ENCODE measurements around the gene HENMT1.

Gene HENMT1

GRCh38 chr1:108615544-108615943 is 45.3 kb downstream of the HENMT1 start:
- H3K4me1 ChIP-seq (ENCODE audit: control insufficient read depth, insufficient read depth, low read depth, low read length), result no peaks in the 10 kb centered on the region
- no peak overlapping the region for H3K9ac ChIP-seq (ENCODE audit: low read length)
- no peak overlapping the region for H2AK5ac ChIP-seq (ENCODE audit: low read length, severe bottlenecking)
- no peak overlapping the region for H3K18ac ChIP-seq (ENCODE audit: low read depth in 1 of 2, low read length in 2 of 2)
- no peak overlapping the region for H3K4me3 ChIP-seq (ENCODE audit: insufficient read depth in 1 of 2, low read depth in 1 of 2, low read length in 2 of 2)
- no peak overlapping the region for H3K14ac ChIP-seq (ENCODE audit: low read length in 2 of 2)
- no peaks in the 10 kb centered on the region for H3K27me3 ChIP-seq (ENCODE audit: control insufficient read depth in 1 of 2, insufficient read depth in 1 of 2, low read length in 2 of 2)
- no peak overlapping the region for H3K4ac ChIP-seq (ENCODE audit: low read depth in 1 of 2, low read length in 2 of 2)
- no peak overlapping the region for H2AFZ ChIP-seq (ENCODE audit: low read depth, low read length)
- no peak overlapping the region for H3K23ac ChIP-seq (ENCODE audit: low read length in 2 of 2)
- no peak overlapping the region for H3K27ac ChIP-seq (ENCODE audit: low read length, poor library complexity, severe bottlenecking)
- H3K4me2 ChIP-seq (ENCODE audit: low read length, poor library complexity, severe bottlenecking), result no peak overlapping the region
- H2BK120ac ChIP-seq (ENCODE audit: low read depth, low read length), result no peak overlapping the region
- no peaks in the 10 kb centered on the region for H3K79me1 ChIP-seq (replicated peaks; ENCODE audit: low read length, poor library complexity, severe bottlenecking)
- no peak for DNase-seq
- no peak overlapping the region for H2BK15ac ChIP-seq (ENCODE audit: low read depth, poor library complexity, severe bottlenecking)
- H4K8ac ChIP-seq (ENCODE audit: low read length), result no peak overlapping the region
- no peak overlapping the region for H4K91ac ChIP-seq (ENCODE audit: low read length)
- H2BK12ac ChIP-seq (ENCODE audit: low read length in 2 of 2), result no peak overlapping the region
- no peak overlapping the region for H2BK5ac ChIP-seq (ENCODE audit: low read depth, low read length, poor library complexity, severe bottlenecking)
- H3K36me3 ChIP-seq (ENCODE audit: control insufficient read depth in 1 of 2, insufficient read depth in 2 of 2, low read depth in 1 of 2, low read length in 2 of 2), result peaks cover 0 to 17% of the 10 kb centered on the region in 2 experiments
- H3K9me3 ChIP-seq (ENCODE audit: control insufficient read depth, low read length), result no peaks in the 10 kb centered on the region
- 100% methylated on average over 1 of the region's 2 CpGs for WGBS

DNA sequence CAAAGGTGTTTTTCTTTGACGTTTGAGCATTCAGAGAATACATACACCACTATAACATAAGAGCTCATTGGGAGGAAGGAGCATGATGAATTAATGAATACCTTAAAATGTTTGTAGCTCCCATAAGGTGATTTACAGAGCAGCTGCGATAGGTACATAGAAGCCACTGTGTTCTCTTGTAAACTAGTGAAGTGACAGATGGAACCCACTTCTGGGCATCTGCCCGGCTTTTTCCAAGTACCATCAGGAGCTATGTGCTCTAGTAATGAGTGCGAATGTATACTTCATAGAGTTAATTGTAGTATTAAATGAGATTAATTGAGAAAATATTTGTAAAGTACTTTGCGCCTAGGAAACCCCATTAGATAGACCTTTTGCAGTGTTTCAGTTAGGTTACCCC is 48.4 kb downstream of the HENMT1 start:
- Histone ChIP-seq H3K23ac (ENCODE audit: low read length in 2 of 2) (no peak overlapping the region), H2BK15ac (ENCODE audit: low read depth, poor library complexity, severe bottlenecking) (no peak overlapping the region), H2BK120ac (ENCODE audit: low read depth, low read length) (no peak overlapping the region), H4K8ac (ENCODE audit: low read length) (no peak overlapping the region), H2BK12ac (ENCODE audit: low read length in 2 of 2) (no peak overlapping the region), H3K4me3 (ENCODE audit: insufficient read depth in 1 of 2, low read depth in 1 of 2, low read length in 2 of 2) (no peak overlapping the region), H3K9ac (ENCODE audit: low read length) (no peak overlapping the region), H2AFZ (ENCODE audit: low read depth, low read length) (no peak overlapping the region), H2BK5ac (ENCODE audit: low read depth, low read length, poor library complexity, severe bottlenecking) (no peak overlapping the region), H3K4ac (ENCODE audit: low read depth in 1 of 2, low read length in 2 of 2) (no peak overlapping the region), H4K91ac (ENCODE audit: low read length) (no peak overlapping the region), H2AK5ac (ENCODE audit: low read length, severe bottlenecking) (no peak overlapping the region), H3K18ac (ENCODE audit: low read depth in 1 of 2, low read length in 2 of 2) (no peak overlapping the region), H3K4me2 (ENCODE audit: low read length, poor library complexity, severe bottlenecking) (no peak overlapping the region), H3K27me3 (ENCODE audit: control insufficient read depth in 1 of 2, insufficient read depth in 1 of 2, low read length in 2 of 2) (no peaks in the 10 kb centered on the region), H3K79me1 (replicated peaks; ENCODE audit: low read length, poor library complexity, severe bottlenecking) (no peaks in the 10 kb centered on the region), H3K9me3 (ENCODE audit: control insufficient read depth, low read length) (no peaks in the 10 kb centered on the region), H3K27ac (ENCODE audit: low read length, poor library complexity, severe bottlenecking) (no peak overlapping the region), H3K4me1 (ENCODE audit: control insufficient read depth, insufficient read depth, low read depth, low read length) (peaks cover 2% of the 10 kb centered on the region), H3K36me3 (ENCODE audit: control insufficient read depth in 1 of 2, insufficient read depth in 2 of 2, low read depth in 1 of 2, low read length in 2 of 2) (peaks cover 0 to 17% of the 10 kb centered on the region in 2 experiments), H3K14ac (ENCODE audit: low read length in 2 of 2) (no peak overlapping the region)
- 96% methylated on average over 4 of the region's 5 CpGs for whole genome bisulfite sequencing
- DNase-seq, result no peak

DNA sequence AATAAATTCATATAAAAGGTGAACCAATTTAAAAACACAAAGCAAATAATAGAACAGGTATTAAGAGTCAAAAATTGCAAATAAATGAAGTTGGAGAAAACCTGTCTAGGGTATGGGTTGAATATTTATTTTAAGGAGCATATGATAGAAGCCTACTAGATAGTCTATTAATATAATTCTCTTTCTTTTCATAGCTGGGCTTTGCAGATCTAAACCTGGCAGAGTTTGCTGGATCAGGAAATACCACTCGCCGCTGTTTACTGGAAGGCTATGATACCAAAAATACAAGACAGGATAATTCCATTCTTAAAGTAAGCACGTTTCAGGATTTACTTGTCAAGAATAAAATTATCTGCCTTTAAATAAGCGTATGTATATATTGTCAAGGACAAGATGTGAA is 48.9 kb downstream of the HENMT1 start:
- no peak overlapping the region for H2BK120ac ChIP-seq (ENCODE audit: low read depth, low read length)
- H3K27me3 ChIP-seq (ENCODE audit: control insufficient read depth in 1 of 2, insufficient read depth in 1 of 2, low read length in 2 of 2), result no peaks in the 10 kb centered on the region
- no peak overlapping the region for H3K27ac ChIP-seq (ENCODE audit: low read length, poor library complexity, severe bottlenecking)
- H2BK15ac ChIP-seq (ENCODE audit: low read depth, poor library complexity, severe bottlenecking), result no peak overlapping the region
- no peak overlapping the region for H3K18ac ChIP-seq (ENCODE audit: low read depth in 1 of 2, low read length in 2 of 2)
- no peak overlapping the region for H2AFZ ChIP-seq (ENCODE audit: low read depth, low read length)
- no peak overlapping the region for H3K4me2 ChIP-seq (ENCODE audit: low read length, poor library complexity, severe bottlenecking)
- H2AK5ac ChIP-seq (ENCODE audit: low read length, severe bottlenecking), result no peak overlapping the region
- H2BK5ac ChIP-seq (ENCODE audit: low read depth, low read length, poor library complexity, severe bottlenecking), result no peak overlapping the region
- H3K4ac ChIP-seq (ENCODE audit: low read depth in 1 of 2, low read length in 2 of 2), result no peak overlapping the region
- no peak for DNase-seq
- no peak overlapping the region for H4K8ac ChIP-seq (ENCODE audit: low read length)
- H3K23ac ChIP-seq (ENCODE audit: low read length in 2 of 2), result no peak overlapping the region
- H3K4me3 ChIP-seq (ENCODE audit: insufficient read depth in 1 of 2, low read depth in 1 of 2, low read length in 2 of 2), result no peak overlapping the region
- 100% methylated on average over 2 of the region's 4 CpGs for WGBS
- peaks cover 0 to 17% of the 10 kb centered on the region in 2 experiments for H3K36me3 ChIP-seq (ENCODE audit: control insufficient read depth in 1 of 2, insufficient read depth in 2 of 2, low read depth in 1 of 2, low read length in 2 of 2)
- peaks cover 2% of the 10 kb centered on the region for H3K4me1 ChIP-seq (ENCODE audit: control insufficient read depth, insufficient read depth, low read depth, low read length)
- H3K14ac ChIP-seq (ENCODE audit: low read length in 2 of 2), result no peak overlapping the region
- no peaks in the 10 kb centered on the region for H3K9me3 ChIP-seq (ENCODE audit: control insufficient read depth, low read length)
- H3K79me1 ChIP-seq (replicated peaks; ENCODE audit: low read length, poor library complexity, severe bottlenecking), result no peaks in the 10 kb centered on the region
- no peak overlapping the region for H2BK12ac ChIP-seq (ENCODE audit: low read length in 2 of 2)
- no peak overlapping the region for H3K9ac ChIP-seq (ENCODE audit: low read length)
- no peak overlapping the region for H4K91ac ChIP-seq (ENCODE audit: low read length)

DNA sequence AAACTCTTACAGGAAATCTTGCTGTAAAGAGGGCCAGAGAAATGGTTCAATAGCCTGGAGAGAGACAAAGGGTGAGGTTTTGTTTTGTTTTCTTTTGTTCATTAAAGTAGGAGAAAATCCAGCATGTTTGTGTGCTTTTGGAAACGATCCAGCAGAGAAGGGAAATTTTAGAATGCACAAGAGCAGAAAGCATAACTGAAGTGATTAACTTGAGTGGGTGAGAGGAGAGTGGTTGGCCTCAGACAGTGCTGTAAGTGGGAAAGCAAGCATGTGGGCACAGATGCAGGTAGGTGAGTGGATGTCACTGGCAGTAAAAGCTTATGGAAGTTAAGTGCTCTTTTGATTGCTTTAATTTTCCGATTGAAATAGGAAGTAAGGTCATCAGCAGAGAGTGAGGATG is 50.8 kb downstream of the HENMT1 start:
- WGBS, result 91% methylated on average over 2 of the region's 2 CpGs
- H3K18ac ChIP-seq (ENCODE audit: low read depth in 1 of 2, low read length in 2 of 2), result no peak overlapping the region
- H3K36me3 ChIP-seq (ENCODE audit: control insufficient read depth in 1 of 2, insufficient read depth in 2 of 2, low read depth in 1 of 2, low read length in 2 of 2), result peaks cover 0 to 17% of the 10 kb centered on the region in 2 experiments
- no peak overlapping the region for H3K4ac ChIP-seq (ENCODE audit: low read depth in 1 of 2, low read length in 2 of 2)
- no peak overlapping the region for H2BK12ac ChIP-seq (ENCODE audit: low read length in 2 of 2)
- H3K27ac ChIP-seq (ENCODE audit: low read length, poor library complexity, severe bottlenecking), result no peak overlapping the region
- H3K23ac ChIP-seq (ENCODE audit: low read length in 2 of 2), result no peak overlapping the region
- no peaks in the 10 kb centered on the region for H3K27me3 ChIP-seq (ENCODE audit: control insufficient read depth in 1 of 2, insufficient read depth in 1 of 2, low read length in 2 of 2)
- no peak overlapping the region for H2BK15ac ChIP-seq (ENCODE audit: low read depth, poor library complexity, severe bottlenecking)
- no peak overlapping the region for H2AFZ ChIP-seq (ENCODE audit: low read depth, low read length)
- no peak overlapping the region for H4K91ac ChIP-seq (ENCODE audit: low read length)
- H2AK5ac ChIP-seq (ENCODE audit: low read length, severe bottlenecking), result no peak overlapping the region
- DNase-seq, result no peak
- H2BK120ac ChIP-seq (ENCODE audit: low read depth, low read length), result no peak overlapping the region
- H3K4me1 ChIP-seq (ENCODE audit: control insufficient read depth, insufficient read depth, low read depth, low read length), result peaks cover 2% of the 10 kb centered on the region
- no peak overlapping the region for H4K8ac ChIP-seq (ENCODE audit: low read length)
- no peaks in the 10 kb centered on the region for H3K9me3 ChIP-seq (ENCODE audit: control insufficient read depth, low read length)
- no peak overlapping the region for H3K4me3 ChIP-seq (ENCODE audit: insufficient read depth in 1 of 2, low read depth in 1 of 2, low read length in 2 of 2)
- H2BK5ac ChIP-seq (ENCODE audit: low read depth, low read length, poor library complexity, severe bottlenecking), result no peak overlapping the region
- no peak overlapping the region for H3K9ac ChIP-seq (ENCODE audit: low read length)
- H3K14ac ChIP-seq (ENCODE audit: low read length in 2 of 2), result no peak overlapping the region
- H3K79me1 ChIP-seq (replicated peaks; ENCODE audit: low read length, poor library complexity, severe bottlenecking), result no peaks in the 10 kb centered on the region
- H3K4me2 ChIP-seq (ENCODE audit: low read length, poor library complexity, severe bottlenecking), result no peak overlapping the region
